ENCODE data around the gene GTPBP2.

- TF ChIP-seq, protein P1, sequence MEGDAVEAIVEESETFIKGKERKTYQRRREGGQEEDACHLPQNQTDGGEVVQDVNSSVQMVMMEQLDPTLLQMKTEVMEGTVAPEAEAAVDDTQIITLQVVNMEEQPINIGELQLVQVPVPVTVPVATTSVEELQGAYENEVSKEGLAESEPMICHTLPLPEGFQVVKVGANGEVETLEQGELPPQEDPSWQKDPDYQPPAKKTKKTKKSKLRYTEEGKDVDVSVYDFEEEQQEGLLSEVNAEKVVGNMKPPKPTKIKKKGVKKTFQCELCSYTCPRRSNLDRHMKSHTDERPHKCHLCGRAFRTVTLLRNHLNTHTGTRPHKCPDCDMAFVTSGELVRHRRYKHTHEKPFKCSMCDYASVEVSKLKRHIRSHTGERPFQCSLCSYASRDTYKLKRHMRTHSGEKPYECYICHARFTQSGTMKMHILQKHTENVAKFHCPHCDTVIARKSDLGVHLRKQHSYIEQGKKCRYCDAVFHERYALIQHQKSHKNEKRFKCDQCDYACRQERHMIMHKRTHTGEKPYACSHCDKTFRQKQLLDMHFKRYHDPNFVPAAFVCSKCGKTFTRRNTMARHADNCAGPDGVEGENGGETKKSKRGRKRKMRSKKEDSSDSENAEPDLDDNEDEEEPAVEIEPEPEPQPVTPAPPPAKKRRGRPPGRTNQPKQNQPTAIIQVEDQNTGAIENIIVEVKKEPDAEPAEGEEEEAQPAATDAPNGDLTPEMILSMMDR (IDR thresholded peaks at IDR 0.05; ENCODE audit: low read depth, low read length) = no peak
- TF ChIP-seq EZH2phosphoT487 (IDR thresholded peaks at IDR 0.05; ENCODE audit: low read depth) = no peak
Measured at GRCh38 chr6:43604174-43604573, 24.9 kb downstream of the GTPBP2 start.

Data from OCI-LY3 (cell line).